Endothelial cell of umbilical vein (primary cell): ENCODE data around the gene ZNF446.

ENCODE experiments used
- EZH2 ChIP-seq: IDR thresholded peaks from 2 replicates; pipeline ENCODE4 v1.6.1; 2012; ENCODE audit warnings: borderline replicate concordance, low read depth, mild to moderate bottlenecking, moderate library complexity, low read length, inconsistent platforms; ENCODE audit not compliant: severe bottlenecking
- FOS ChIP-seq: IDR thresholded peaks from 2 replicates; pipeline ENCODE4 v1.6.1; 2011; ENCODE audit warnings: mild to moderate bottlenecking, low read length, moderate library complexity, borderline replicate concordance; ENCODE audit not compliant: insufficient read depth
- GATA2 ChIP-seq: IDR thresholded peaks from 2 replicates; pipeline ENCODE4 v1.7.0; 2011; ENCODE audit warnings: low read depth, mild to moderate bottlenecking, moderate library complexity, mixed read lengths, low read length; ENCODE audit not compliant: insufficient read length, insufficient read depth
- JUN ChIP-seq: IDR thresholded peaks from 2 replicates; pipeline ENCODE4 v1.6.1; 2011; ENCODE audit warnings: borderline replicate concordance, low read depth; ENCODE audit not compliant: insufficient read length, insufficient read depth
- POLR2A ChIP-seq: IDR thresholded peaks from 2 replicates; pipeline ENCODE4 v1.6.1; 2012; ENCODE audit warnings: low read depth, mild to moderate bottlenecking, control low read depth, low read length
- POLR2AphosphoS5 ChIP-seq: IDR thresholded peaks from 2 replicates; pipeline ENCODE4 v1.6.1; 2012; ENCODE audit warnings: low read depth, mild to moderate bottlenecking, control low read depth, low read length, moderate library complexity; ENCODE audit not compliant: insufficient read depth
- TF ChIP-seq, protein P1 (sequence below), 2 donors: IDR thresholded peaks; 1 replicate in 1 of 2; 2 replicates in 1 of 2; pipeline ENCODE4 v1.5.1; 2011; ENCODE audit warnings: low read length in 2 of 2, mild to moderate bottlenecking in 2 of 2, moderate library complexity in 2 of 2, control low read depth in 1 of 2, inconsistent platforms in 1 of 2, low read depth in 1 of 2; ENCODE audit not compliant: insufficient read depth in 1 of 2; ENCODE audit errors: extremely low read depth in 1 of 2
- TF ChIP-seq, protein P2 (sequence below): IDR thresholded peaks from 2 replicates; pipeline ENCODE4 v1.6.1; 2011; ENCODE audit not compliant: insufficient read depth, insufficient read length

DNA sequence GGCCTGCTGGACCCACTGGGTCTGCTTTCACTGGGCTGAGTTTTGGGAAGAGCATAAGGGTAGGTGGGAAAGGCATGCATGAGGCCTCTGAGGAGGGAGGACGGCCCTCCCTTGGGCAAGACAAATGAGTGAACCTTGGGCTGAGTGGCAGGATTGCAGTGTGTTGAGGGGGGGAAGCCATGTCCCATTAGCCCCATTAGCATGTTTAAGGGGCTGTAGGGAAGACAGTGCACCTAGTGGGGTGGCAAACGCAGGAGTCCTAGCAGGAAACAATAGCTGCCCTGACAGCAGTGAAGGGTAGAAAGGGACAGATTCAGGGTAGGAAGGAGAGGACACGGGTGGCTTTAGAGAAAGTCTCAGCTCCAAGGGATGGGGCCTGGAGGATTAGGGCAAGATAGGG is 46.6 kb downstream of the ZNF446 start:
- TF ChIP-seq, protein P1, sequence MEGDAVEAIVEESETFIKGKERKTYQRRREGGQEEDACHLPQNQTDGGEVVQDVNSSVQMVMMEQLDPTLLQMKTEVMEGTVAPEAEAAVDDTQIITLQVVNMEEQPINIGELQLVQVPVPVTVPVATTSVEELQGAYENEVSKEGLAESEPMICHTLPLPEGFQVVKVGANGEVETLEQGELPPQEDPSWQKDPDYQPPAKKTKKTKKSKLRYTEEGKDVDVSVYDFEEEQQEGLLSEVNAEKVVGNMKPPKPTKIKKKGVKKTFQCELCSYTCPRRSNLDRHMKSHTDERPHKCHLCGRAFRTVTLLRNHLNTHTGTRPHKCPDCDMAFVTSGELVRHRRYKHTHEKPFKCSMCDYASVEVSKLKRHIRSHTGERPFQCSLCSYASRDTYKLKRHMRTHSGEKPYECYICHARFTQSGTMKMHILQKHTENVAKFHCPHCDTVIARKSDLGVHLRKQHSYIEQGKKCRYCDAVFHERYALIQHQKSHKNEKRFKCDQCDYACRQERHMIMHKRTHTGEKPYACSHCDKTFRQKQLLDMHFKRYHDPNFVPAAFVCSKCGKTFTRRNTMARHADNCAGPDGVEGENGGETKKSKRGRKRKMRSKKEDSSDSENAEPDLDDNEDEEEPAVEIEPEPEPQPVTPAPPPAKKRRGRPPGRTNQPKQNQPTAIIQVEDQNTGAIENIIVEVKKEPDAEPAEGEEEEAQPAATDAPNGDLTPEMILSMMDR (IDR thresholded peaks at IDR 0.05; ENCODE audit: extremely low read depth in 1 of 2, insufficient read depth in 1 of 2, low read depth in 1 of 2, low read length in 2 of 2): no peak
- TF ChIP-seq POLR2AphosphoS5: no peak
- TF ChIP-seq EZH2: no peak
- TF ChIP-seq POLR2A: no peak
- TF ChIP-seq JUN: no peak
- no peak for TF ChIP-seq GATA2
- TF ChIP-seq, protein P2, sequence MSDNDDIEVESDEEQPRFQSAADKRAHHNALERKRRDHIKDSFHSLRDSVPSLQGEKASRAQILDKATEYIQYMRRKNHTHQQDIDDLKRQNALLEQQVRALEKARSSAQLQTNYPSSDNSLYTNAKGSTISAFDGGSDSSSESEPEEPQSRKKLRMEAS: no peak
- no peak for TF ChIP-seq FOS
